Stimulated activated CD4-positive, alpha-beta T cell treated with anti-CD3 and anti-CD28 coated beads, Interleukin-1b, Interleukin-23, amount 100 ng/mL, for 24 hours (primary cell): Measurements from ENCODE around the gene RGS6.
A peak's percentile ranks its signal among the peaks of the same experiment; 100 is the strongest.

Source experiments
- DNase-seq, 4 experiments: peaks; one replicate each; pipeline ENCODE4 v3.0.0-alpha.2; 2020; ENCODE audit warnings: low read depth in 4 of 4, low spot score in 1 of 4

The RGS6 gene

DNA sequence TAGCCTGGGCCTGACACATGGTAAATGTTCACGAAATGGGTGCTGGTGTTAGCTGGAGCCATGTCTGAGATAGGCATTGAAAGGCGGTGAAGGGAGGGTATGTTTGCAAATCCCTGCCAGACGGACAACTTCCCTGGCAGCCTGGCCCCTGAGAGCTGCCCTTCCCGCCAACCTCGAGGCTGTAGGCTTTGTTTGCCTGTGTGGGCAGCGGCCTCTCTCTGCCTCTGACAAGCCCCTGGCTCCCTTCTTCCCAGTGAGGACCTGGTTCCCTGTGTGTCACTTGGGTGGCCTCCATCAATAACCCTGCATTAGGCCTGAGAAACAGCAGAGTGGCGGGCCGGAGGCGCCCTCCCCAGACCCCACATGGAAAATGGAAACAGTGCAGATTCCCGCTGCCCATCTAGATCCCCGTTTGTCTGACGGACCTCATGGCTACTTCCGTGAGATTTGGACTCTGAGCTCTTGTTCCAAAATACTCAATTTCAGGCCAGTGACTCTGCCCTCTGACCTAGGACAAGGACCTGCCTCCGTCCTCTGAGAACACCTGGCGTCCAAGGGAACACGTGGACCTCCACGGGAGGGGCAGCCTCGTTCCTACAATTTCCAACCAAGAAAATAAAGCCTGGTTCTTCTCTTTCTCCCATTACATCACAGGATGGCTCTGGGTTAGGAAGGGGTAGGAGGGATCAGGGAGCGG lies 636.2 kb downstream of the RGS6 start:
- no peak for DNase-seq

DNA sequence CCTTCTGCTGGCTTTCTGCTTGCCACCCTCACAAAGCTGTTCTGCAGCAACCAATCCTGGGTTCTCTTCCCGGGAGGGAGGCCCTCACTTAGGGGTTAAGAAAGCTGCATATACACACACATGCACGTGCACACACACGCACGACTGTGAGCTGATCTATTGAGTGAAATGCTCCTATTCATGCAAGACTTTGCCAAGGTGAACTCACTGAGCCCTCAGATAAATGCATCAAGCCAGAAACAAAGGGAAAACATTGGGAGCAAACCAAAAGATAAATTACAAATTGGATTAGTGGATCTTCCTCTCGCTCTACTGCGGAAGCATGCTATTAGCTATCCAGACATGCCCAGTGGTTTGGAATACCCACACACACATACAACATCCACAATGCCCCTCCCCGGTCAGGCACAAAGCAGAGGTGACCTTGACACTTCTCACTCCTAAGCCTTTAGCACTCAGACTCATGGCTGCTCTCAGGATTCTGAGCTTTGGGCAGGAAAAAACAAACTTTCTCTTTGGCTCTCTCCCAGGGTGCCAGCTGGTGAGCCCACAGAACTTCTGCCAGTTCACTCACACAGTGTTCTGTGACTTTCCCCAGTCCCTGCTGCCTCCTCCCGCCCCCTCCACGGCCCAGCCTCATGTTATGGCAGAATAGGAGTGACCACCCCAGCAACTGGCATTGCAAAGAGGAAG lies 641.6 kb downstream of the RGS6 start:
- DNase-seq, result no peak

- no peak for DNase-seq
Measured at GRCh38 chr14:72574715-72575114, 642.5 kb downstream of the RGS6 start.

DNA sequence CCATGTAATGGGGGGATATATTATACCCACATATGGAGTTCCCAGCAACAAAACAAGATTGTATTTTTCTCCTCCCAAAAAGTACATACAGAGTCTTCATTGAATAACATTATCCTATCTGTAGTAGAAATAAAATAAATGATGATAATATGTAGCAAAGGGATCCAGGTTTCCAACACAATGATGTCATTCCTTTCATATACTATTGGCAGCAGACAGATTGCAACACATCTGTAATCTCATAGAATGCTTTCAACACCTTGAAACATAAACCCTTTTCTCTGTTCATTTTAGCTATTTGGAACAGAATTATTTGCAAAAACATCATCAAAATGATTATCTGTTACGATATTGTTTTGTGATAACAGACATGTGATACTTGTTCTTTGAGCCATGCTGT lies 644.0 kb downstream of the RGS6 start:
- DNase-seq, result no peak

DNA sequence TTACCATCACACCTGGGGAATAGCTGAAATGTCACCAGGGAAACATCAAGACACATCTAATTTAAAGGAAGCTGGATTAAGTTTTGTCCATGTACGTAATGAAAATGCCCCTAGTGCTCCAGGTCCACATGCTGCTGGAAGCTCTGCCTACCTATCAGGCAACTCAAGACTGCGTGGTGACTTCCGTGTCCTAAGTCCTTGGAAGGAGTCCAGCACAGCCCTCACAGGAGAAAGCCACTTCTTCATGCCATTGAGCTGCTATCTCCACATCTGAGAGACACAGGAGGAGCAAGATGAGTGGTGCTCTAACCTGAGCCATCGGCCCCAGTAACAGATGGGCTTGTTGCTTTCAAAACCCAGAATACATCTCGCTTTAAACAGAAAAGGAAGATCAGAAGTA lies 645.3 kb downstream of the RGS6 start:
- no peak for DNase-seq

- DNase-seq, result no peak
Measured at GRCh38 chr14:72578514-72578913, 646.3 kb downstream of the RGS6 start.

GRCh38 chr14:72582582-72582981 lies 650.4 kb downstream of the RGS6 start:
- DNase-seq, result no peak

DNA sequence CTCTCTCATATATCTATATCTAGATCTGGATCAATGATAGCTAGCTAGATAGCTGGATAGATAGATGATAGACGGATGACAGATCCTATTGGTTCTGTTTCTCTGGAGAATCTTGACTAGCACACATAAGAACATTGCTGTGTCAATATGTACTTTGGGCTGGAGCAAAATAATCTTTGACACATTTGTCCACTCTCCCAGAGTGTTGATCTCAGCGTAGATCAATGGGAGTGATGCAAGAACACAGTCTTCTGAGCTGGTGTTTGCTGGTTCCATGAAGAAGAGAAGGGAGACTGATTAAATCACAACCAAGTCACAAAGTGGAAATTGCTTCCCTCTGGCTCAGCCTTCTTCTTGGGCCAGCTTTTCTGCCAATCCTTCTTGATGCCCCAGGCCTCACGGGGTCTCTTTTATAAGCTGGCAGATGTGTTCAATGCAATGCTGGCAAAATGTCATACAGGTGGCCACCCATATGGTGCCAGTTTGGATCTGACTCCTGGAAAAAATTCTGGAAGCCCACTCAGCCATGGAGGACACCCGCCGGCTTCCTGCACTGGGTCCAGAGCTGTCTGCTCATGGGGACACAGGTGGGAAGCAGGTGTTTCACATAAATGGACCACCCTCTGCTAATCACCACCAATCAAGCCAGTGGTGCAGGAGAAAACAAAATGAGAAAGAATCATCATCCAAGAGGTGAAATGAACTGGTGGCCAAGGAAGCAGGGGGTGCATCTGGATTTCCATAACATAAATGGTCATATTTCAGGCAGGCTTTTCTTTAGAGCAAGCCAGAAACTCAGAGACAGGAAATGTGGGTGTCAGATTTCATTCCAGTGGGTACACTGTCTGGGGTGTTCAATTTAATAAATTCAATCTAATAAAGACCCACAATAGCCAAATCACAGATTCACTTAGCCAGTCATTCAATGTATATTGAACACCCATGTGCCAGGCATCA lies 651.4 kb downstream of the RGS6 start:
- DNase-seq, result no peak

- DNase-seq, result no peak
Measured at GRCh38 chr14:72588521-72588920, 656.3 kb downstream of the RGS6 start.

DNA sequence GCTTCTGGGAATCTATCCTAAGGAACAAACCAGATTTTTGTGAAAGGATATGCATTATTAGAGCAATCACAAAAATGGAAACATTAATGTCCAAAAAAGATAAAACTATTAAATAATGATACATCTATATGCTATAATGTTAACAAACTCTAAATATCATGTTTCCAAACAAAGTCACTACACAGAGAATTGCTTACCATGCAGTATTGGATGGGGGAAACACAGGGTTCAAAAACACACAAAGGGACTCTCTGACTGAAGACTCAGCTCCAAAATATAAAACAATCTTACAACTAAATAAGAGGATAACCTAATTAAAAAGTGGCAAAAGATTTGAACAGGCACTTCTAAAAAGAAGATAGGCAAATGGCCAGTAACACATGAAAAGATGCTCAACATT lies 657.4 kb downstream of the RGS6 start:
- no peak for DNase-seq

- DNase-seq, result no peak
Measured at GRCh38 chr14:72590577-72590976, 658.3 kb downstream of the RGS6 start.

DNA sequence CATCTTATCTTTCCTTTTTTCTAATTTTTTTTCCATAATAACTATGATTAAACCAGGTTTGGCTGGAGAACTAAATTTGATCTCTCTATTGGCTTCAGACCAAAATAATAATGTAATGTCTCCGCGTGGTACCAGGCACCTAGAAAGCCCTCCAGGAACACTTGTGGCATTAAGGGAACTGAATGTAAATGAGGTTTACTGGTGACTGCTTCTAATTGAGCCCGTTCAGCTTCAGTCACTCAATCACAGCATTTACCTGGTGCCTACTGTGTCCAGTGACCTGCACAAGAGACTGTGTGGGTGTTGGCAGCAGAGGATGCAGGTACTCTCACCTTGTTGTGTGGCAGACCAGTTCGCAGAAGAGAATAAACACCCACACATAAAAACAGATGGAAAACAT lies 659.2 kb downstream of the RGS6 start:
- no peak for DNase-seq

GRCh38 chr14:72594099-72594901 lies 662.1 kb downstream of the RGS6 start:
- peak in 1 of 4 experiments; percentile 4 for DNase-seq

- no peak for DNase-seq
Measured at GRCh38 chr14:72595152-72595862, 663.1 kb downstream of the RGS6 start.

GRCh38 chr14:72597252-72598233 lies 665.3 kb downstream of the RGS6 start:
- no peak for DNase-seq

DNA sequence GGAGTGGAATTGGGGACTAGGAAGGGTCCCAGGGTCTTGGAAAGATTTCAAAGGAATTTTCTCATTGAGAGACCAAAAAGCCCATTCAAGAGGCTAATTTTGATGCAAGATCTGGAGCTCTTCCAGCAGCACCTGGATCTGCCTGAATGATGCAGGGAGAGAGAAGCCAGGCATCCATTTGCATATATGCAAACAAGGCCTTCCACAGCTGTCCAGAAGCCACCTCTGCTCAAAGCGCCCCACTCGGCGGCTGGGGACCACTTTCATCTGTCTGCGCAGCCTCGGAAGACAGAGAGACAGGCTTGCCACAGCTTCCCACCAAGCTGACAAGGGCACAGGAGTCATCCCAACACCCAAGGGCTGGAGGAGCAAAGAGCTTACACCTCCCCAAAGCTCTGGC lies 666.1 kb downstream of the RGS6 start:
- no peak for DNase-seq

- DNase-seq, result no peak
Measured at GRCh38 chr14:72599579-72600470, 667.6 kb downstream of the RGS6 start.
